ENCODE data around the gene MIR17HG. TPM values are rescaled to one million over a fixed set of nuclear protein-coding genes. Genes with fewer than 3 reads are reported as not detected.

MIR17HG gene
- polyA plus RNA-seq, 4 donors: 0.67 to 8.2 (median 1.8) TPM

Other genes with a start within 250 kb of the MIR17HG start
- under 1 TPM in 2 of 4 donors, not detected in 2; 0.18 to 0.86 TPM for gene GPC5, start 50.9 kb downstream of the MIR17HG start, polyA plus RNA-seq